Measurements from ENCODE around the gene GSTCD.

The GSTCD gene

DNA sequence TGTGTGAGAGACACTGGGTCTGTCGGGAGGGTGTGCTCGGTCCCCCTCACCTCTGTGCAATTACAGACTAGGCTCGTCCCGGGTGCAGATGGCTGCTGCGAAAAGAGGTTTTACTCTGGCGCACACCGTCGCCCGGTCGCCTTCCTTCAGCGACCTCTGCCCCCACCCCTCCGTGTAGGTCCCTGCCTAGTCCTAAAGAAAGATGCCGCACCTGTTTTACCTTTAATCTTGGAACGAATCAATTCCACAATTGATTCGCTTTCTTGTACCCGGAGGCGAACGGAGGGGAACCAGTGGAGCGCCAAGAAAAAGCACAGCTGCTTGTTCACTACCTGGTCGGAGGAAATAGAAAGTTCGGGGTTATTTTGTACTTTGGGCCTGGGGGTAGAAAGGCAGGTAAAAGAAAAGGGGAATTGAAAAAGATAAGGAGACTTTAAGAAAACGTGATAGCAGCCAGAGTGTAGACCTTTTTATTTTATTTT is 187.9 kb downstream of the GSTCD start:
- DNase-seq, result no peak
- H3K4me1 ChIP-seq (ENCODE audit: control insufficient read depth, insufficient read depth, low read depth, low read length), result peaks cover 15% of the 10 kb centered on the region
- H2BK12ac ChIP-seq (ENCODE audit: low read length in 2 of 2), result no peak overlapping the region
- H2BK120ac ChIP-seq (ENCODE audit: low read depth, low read length), result no peak overlapping the region
- no peak overlapping the region for H2AFZ ChIP-seq (ENCODE audit: low read depth, low read length)
- no peak overlapping the region for H3K9ac ChIP-seq (ENCODE audit: low read length)
- H3K36me3 ChIP-seq (ENCODE audit: control insufficient read depth in 1 of 2, insufficient read depth in 2 of 2, low read depth in 1 of 2, low read length in 2 of 2), result no peaks in the 10 kb centered on the region
- no peaks in the 10 kb centered on the region for H3K79me1 ChIP-seq (replicated peaks; ENCODE audit: low read length, poor library complexity, severe bottlenecking)
- WGBS, result 12% methylated on average over 21 of the region's 22 CpGs
- no peak overlapping the region for H4K8ac ChIP-seq (ENCODE audit: low read length)
- H3K18ac ChIP-seq (ENCODE audit: low read depth in 1 of 2, low read length in 2 of 2), result no peak overlapping the region
- H3K4me2 ChIP-seq (ENCODE audit: low read length, poor library complexity, severe bottlenecking), result peak overlapping the region; percentile 74
- peak overlapping the region; percentile 59 to 66 for H3K4me3 ChIP-seq (ENCODE audit: insufficient read depth in 1 of 2, low read depth in 1 of 2, low read length in 2 of 2)
- H3K9me3 ChIP-seq (ENCODE audit: control insufficient read depth, low read length), result peaks cover 4% of the 10 kb centered on the region
- no peak overlapping the region for H2BK15ac ChIP-seq (ENCODE audit: low read depth, poor library complexity, severe bottlenecking)
- no peak overlapping the region for H3K27ac ChIP-seq (ENCODE audit: low read length, poor library complexity, severe bottlenecking)
- H3K4ac ChIP-seq (ENCODE audit: low read depth in 1 of 2, low read length in 2 of 2), result no peak overlapping the region
- no peak overlapping the region for H3K14ac ChIP-seq (ENCODE audit: low read length in 2 of 2)
- no peak overlapping the region for H2AK5ac ChIP-seq (ENCODE audit: low read length, severe bottlenecking)
- H3K23ac ChIP-seq (ENCODE audit: low read length in 2 of 2), result no peak overlapping the region
- peaks cover 58 to 94% of the 10 kb centered on the region in 2 experiments for H3K27me3 ChIP-seq (ENCODE audit: control insufficient read depth in 1 of 2, insufficient read depth in 1 of 2, low read length in 2 of 2)
- H4K91ac ChIP-seq (ENCODE audit: low read length), result no peak overlapping the region
- H2BK5ac ChIP-seq (ENCODE audit: low read depth, low read length, poor library complexity, severe bottlenecking), result no peak overlapping the region

All from mesenchymal stem cell (in vitro differentiated cells and primary cell).